Activated naive CD8-positive, alpha-beta T cell treated with anti-CD3 and anti-CD28 coated beads, Interleukin-2, amount 10 ng/mL, durations not matched to agents 7 days and 5 days (primary cell): ENCODE data around the gene ZNF800. TPM values are rescaled to one million over a fixed set of nuclear protein-coding genes. Genes with fewer than 3 reads are reported as not detected.
"Not testable (repeated sequence)": the region's sequence is repeated elsewhere in the genome, so short reads cannot be mapped to it uniquely, and the experiment has no call there.

Experiments
- ATAC-seq: fragments of 150-1000 bp; cut with Tn5 transposase; one replicate; pipeline ENCODE4 v1.10.0; 2021; ENCODE audit warnings: low read depth, moderate library complexity
- POLR2A ChIA-PET: fragments of 350-600 bp; sonication (Branson Sonifier 250); formaldehyde crosslinking; loops from one replicate; lab custom pipeline; 2021; ENCODE audit warnings: antibody characterized with exemption; lab: Charles Lee
- DNase-seq: peaks from one replicate; pipeline ENCODE4 v3.0.0; 2021
- H3K27ac Mint-ChIP-seq: one replicate; pipeline ENCODE4 v1.8.0; 2022; ENCODE audit warnings: mild to moderate bottlenecking, mixed read lengths
- H3K27me3 Mint-ChIP-seq: one replicate; pipeline ENCODE4 v1.8.0; 2022; ENCODE audit warnings: mild to moderate bottlenecking, moderate library complexity, mixed read lengths
- H3K36me3 Mint-ChIP-seq: one replicate; pipeline ENCODE4 v1.8.0; 2021; ENCODE audit warnings: mild to moderate bottlenecking, mixed read lengths
- H3K4me1 Mint-ChIP-seq: one replicate; pipeline ENCODE4 v1.8.0; 2021; ENCODE audit warnings: mixed read lengths
- H3K4me3 Mint-ChIP-seq: one replicate; pipeline ENCODE4 v1.8.0; 2022; ENCODE audit warnings: mild to moderate bottlenecking, moderate library complexity, mixed read lengths
- H3K9me3 Mint-ChIP-seq: one replicate; pipeline ENCODE4 v1.8.0; 2021; ENCODE audit warnings: mixed read lengths
- total RNA-seq, 2 experiments: library from RNA; stranded (reverse); gene quantifications; one replicate each; pipeline ENCODE4 v1.2.3, GENCODE V29; 2021

The ZNF800 gene
- total RNA-seq, 2 experiments from 2014 or later, result 49.4 to 55.9 TPM

GRCh38 chr7:127409629-127410028, 17.1 kb upstream of the ZNF800 start:
- POLR2A ChIA-PET, result interaction anchor here (2.0 kb wide), 1 partner anchor 17 kb away, joined by 10 read pairs; the partner anchor contains the start of gene ZNF800

DNA sequence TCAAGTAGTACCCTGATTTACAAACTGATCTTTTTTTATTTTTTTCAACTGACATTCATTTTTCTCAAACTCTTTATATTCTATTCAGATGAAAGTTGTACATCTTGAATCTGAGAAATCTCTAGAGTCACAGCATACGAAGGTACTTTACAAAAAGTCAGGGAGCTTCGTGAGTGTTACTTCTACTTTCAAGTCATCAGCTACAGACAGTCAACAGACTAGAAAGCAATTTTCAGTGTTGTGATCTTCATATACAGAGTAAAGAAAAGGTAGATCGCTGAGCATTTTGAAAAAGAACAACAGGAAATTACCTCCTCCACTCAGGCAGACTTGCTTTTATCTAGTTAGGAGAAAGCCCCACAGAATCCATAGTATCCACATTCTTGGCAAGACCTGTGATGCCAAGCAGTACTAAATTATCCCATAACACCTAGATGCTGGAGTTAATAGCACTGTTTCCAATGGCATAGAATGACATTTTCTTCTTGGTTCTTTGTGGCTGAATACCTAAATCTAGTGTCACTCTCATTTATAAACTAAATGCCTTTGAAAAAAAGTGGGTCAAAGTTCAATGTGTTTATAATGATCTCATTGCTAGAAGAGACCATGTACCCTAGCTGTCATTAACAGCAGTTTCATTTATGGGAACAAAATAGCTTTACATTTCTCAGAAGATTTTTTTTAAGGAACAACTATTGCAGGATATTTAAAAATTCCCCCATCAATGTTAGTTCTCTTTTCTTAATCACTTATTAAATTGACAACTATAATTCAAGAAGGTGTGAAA, 12.0 kb upstream of the ZNF800 start:
- peak; percentile 33 for ATAC-seq
- H3K4me3 Mint-ChIP-seq, result peak overlapping the region; percentile 9
- POLR2A ChIA-PET, result interaction anchor here (1.2 to 3.1 kb wide), 2 partner anchors 10 to 12 kb away, joined by 3 to 31 read pairs; partner anchors contain the start of gene ZNF800

More at GRCh38 chr7:127409629-127410028, 17.1 kb upstream of the ZNF800 start:
- Mint-ChIP-seq H3K27me3 (peaks cover 2% of the 10 kb centered on the region), H3K9me3 (no peaks in the 10 kb centered on the region), H3K27ac (no peak overlapping the region), H3K36me3 (peaks cover 6% of the 10 kb centered on the region), H3K4me1 (peaks cover 23% of the 10 kb centered on the region), H3K4me3 (no peak overlapping the region)
- DNase-seq (no peak), ATAC-seq (no peak)

GRCh38 chr7:127396184-127396583, 3.7 kb upstream of the ZNF800 start:
- DNase-seq (no peak), ATAC-seq (no peak)
- POLR2A ChIA-PET, result no interaction called here
- Mint-ChIP-seq H3K4me1 (peaks cover 16% of the 10 kb centered on the region), H3K9me3 (no peaks in the 10 kb centered on the region), H3K4me3 (no peak overlapping the region), H3K36me3 (peaks cover 2% of the 10 kb centered on the region), H3K27ac (no peak overlapping the region), H3K27me3 (peaks cover 3% of the 10 kb centered on the region)

More for the DNA sequence above, 12.0 kb upstream of the ZNF800 start:
- Mint-ChIP-seq H3K27ac (peak overlapping the region; percentile 25), H3K36me3 (no peaks in the 10 kb centered on the region), H3K4me1 (peaks cover 17% of the 10 kb centered on the region), H3K27me3 (no peaks in the 10 kb centered on the region), H3K9me3 (no peaks in the 10 kb centered on the region)
- DNase-seq, result no peak

- ATAC-seq, H3K9me3 Mint-ChIP-seq, H3K27me3 Mint-ChIP-seq, H3K27ac Mint-ChIP-seq, POLR2A ChIA-PET, H3K36me3 Mint-ChIP-seq, DNase-seq, H3K4me3 Mint-ChIP-seq: not testable (repeated sequence)
- peaks cover 24% of the 10 kb centered on the region for H3K4me1 Mint-ChIP-seq
Measured at GRCh38 chr7:127395104-127395503, 2.6 kb upstream of the ZNF800 start.

DNA sequence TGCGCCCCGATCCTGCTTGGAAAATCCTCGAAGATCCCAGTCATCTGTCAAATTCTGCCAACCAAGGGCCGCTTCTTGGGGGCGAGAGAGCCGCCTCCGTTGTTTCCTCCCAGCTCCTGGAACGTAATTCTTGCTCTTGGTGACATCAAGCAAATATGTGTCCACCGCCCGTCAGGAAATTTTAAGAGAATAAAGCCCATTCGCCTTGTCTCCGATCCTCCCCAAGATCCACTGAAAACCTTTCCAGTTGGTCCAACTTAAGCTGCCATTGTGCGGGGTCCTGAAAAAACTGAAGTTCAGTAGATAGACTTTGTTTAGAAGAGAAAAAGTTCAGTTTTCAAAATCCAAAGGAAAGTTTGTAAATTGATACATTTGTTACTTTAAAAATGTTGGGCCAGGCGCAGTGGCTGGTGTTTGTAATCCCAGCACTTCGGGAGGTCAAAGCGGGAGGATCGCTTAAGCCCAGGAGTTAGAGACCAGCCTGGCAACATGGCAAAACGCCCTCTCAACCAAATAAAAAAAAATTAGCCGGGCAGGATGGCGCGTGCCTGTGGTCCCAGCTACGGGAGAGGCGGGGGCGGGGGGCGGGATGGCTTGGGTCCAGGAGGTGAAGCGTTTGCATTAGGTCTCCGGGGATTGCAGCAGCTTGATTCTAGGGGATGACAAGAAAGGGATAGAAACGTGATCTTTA, 1.0 kb upstream of the ZNF800 start:
- ATAC-seq, result no peak
- Mint-ChIP-seq H3K27me3 (peaks cover 3% of the 10 kb centered on the region), H3K4me1 (peaks cover 36% of the 10 kb centered on the region), H3K27ac (peak overlapping the region; percentile 87), H3K4me3 (peak overlapping the region; percentile 87), H3K9me3 (no peaks in the 10 kb centered on the region), H3K36me3 (peaks cover 19% of the 10 kb centered on the region)
- DNase-seq, result no peak
- POLR2A ChIA-PET, result interaction anchor here (1.6 to 3.3 kb wide), 7 partner anchors 11 to 257 kb away, joined by 4 to 51 read pairs (median 6); no protein-coding TSS in a partner anchor

GRCh38 chr7:127392182-127392565, 334 bp downstream of the ZNF800 start:
- Mint-ChIP-seq H3K27ac (peak overlapping the region; percentile 96), H3K4me1 (peaks cover 41% of the 10 kb centered on the region), H3K9me3 (no peaks in the 10 kb centered on the region), H3K36me3 (peaks cover 29% of the 10 kb centered on the region), H3K4me3 (peak overlapping the region; percentile 93), H3K27me3 (no peaks in the 10 kb centered on the region)
- DNase-seq, result no peak
- POLR2A ChIA-PET, result interaction anchor here (0.6 to 3.3 kb wide), 29 partner anchors 9 to 952 kb away, joined by 3 to 51 read pairs (median 5); partner anchors contain the start of genes ARF5, GCC1 and RBM28
- ATAC-seq, result peak; percentile 68

DNA sequence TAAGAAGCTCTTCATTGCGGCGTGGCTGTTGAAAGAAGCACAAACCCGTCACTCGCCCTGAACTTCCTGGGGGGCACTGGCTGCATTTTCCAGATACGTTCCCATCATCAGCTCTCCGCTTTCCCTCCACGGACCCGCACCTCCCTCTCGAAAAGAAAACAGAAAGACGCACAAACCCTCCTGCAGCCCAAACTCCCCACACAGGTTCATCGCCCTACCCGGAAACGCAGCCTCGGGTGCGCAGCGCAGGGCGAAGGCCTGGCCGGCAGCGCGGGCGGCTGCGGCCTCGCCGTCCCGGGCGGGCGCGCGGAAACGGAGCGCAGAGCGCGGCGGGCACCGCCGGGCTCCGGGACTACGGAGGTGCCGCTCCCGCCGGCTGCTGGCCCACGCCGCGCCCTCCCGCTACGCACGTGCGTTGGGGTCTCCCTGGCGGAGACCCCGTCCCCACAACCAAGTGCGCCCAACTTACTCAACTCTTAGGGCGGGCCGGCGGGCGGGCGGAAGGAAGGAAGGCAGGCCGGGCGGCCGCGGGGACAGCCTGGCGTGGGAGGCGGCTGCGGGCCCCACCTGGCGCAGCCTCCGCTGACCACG, 822 bp downstream of the ZNF800 start:
- Mint-ChIP-seq H3K36me3 (peaks cover 29% of the 10 kb centered on the region), H3K4me3 (peak overlapping the region; percentile 98), H3K27me3 (no peaks in the 10 kb centered on the region), H3K9me3 (no peaks in the 10 kb centered on the region), H3K27ac (peak overlapping the region; percentile 96), H3K4me1 (peaks cover 41% of the 10 kb centered on the region)
- DNase-seq, result peak; percentile 80
- peak; percentile 51 for ATAC-seq
- POLR2A ChIA-PET, result interaction anchor here (0.7 to 3.3 kb wide), 21 partner anchors 9 to 952 kb away, joined by 3 to 51 read pairs (median 6); partner anchors contain the start of genes GCC1 and RBM28

- peaks cover 40% of the 10 kb centered on the region for H3K4me1 Mint-ChIP-seq
- H3K27me3 Mint-ChIP-seq, result no peaks in the 10 kb centered on the region
- H3K9me3 Mint-ChIP-seq, result no peaks in the 10 kb centered on the region
- H3K36me3 Mint-ChIP-seq, result peaks cover 30% of the 10 kb centered on the region
- H3K27ac Mint-ChIP-seq, result peak overlapping the region; percentile 94
- H3K4me3 Mint-ChIP-seq, result peak overlapping the region; percentile 98
- DNase-seq (no peak), ATAC-seq (no peak)
- POLR2A ChIA-PET, result interaction anchor here (0.8 to 3.3 kb wide), 8 partner anchors 11 to 56 kb away, joined by 3 to 51 read pairs (median 10); no protein-coding TSS in a partner anchor
Measured at GRCh38 chr7:127390817-127391590, 1.5 kb downstream of the ZNF800 start.

GRCh38 chr7:127390186-127390816, 2.2 kb downstream of the ZNF800 start:
- Mint-ChIP-seq H3K4me1 (peaks cover 40% of the 10 kb centered on the region), H3K36me3 (peaks cover 33% of the 10 kb centered on the region), H3K9me3 (no peaks in the 10 kb centered on the region), H3K27ac (no peak overlapping the region), H3K27me3 (no peaks in the 10 kb centered on the region), H3K4me3 (peak overlapping the region; percentile 98)
- POLR2A ChIA-PET, result no interaction called here
- ATAC-seq (no peak), DNase-seq (no peak)

GRCh38 chr7:127389321-127389720, 3.2 kb downstream of the ZNF800 start:
- POLR2A ChIA-PET, result no interaction called here
- DNase-seq (no peak), ATAC-seq (no peak)
- no peaks in the 10 kb centered on the region for H3K27me3 Mint-ChIP-seq
- no peak overlapping the region for H3K27ac Mint-ChIP-seq
- H3K4me1 Mint-ChIP-seq, result peaks cover 41% of the 10 kb centered on the region
- H3K9me3 Mint-ChIP-seq, result no peaks in the 10 kb centered on the region
- H3K36me3 Mint-ChIP-seq, result peaks cover 33% of the 10 kb centered on the region
- H3K4me3 Mint-ChIP-seq, result peak overlapping the region; percentile 3

DNA sequence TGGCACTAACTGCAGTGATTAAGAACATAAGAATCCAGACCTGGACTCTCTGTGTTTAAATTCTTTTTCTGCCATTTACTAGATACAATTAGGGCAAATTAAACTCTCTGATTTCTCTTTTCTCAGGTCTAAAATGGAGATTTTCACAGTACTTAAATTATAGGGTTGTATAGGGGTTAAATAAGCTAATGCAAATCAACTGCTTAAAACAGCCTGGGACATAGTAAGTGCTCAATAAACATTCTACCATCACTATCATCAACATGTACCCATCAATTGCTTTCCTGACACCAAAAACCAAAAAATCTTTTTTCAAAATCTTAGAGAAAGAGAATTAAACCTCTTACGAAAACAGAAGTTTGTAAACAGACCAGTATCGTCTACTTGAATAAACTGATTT, 4.5 kb downstream of the ZNF800 start:
- Mint-ChIP-seq H3K27me3 (no peaks in the 10 kb centered on the region), H3K9me3 (no peaks in the 10 kb centered on the region), H3K4me3 (no peak overlapping the region), H3K36me3 (peaks cover 35% of the 10 kb centered on the region), H3K4me1 (peaks cover 37% of the 10 kb centered on the region), H3K27ac (no peak overlapping the region)
- DNase-seq, result no peak
- no peak for ATAC-seq
- POLR2A ChIA-PET, result no interaction called here
